HepG2 (cell line): Measurements from ENCODE around the gene ENO3. TPM values are rescaled to one million over a fixed set of nuclear protein-coding genes. Genes with fewer than 3 reads are reported as not detected.
A peak's percentile ranks its signal among the peaks of the same experiment; 100 is the strongest.

Source experiments
- ETV6 ChIP-seq: sonication (generic); formaldehyde crosslinking; conservative IDR thresholded peaks from 2 replicates; pipeline ENCODE4 v1.4.0; 2020; ENCODE audit warnings: missing genetic modification reagents
- GFI1 ChIP-seq: sonication (generic); formaldehyde crosslinking; IDR thresholded peaks from 2 replicates; pipeline ENCODE4 v1.5.0; 2020; ENCODE audit warnings: missing genetic modification reagents, mild to moderate bottlenecking, borderline replicate concordance
- PBX2 ChIP-seq: IDR thresholded peaks from 2 replicates; pipeline ENCODE4 v1.6.1; 2016; ENCODE audit warnings: control low read depth
- POLR2AphosphoS5 ChIP-seq: IDR thresholded peaks from 2 replicates; pipeline ENCODE4 v1.6.1; 2012; ENCODE audit warnings: low read depth, low read length
- ZBTB40 ChIP-seq, 2 experiments: fragments of 450-650 bp in 1 of 2; sonication (generic) in 1 of 2; formaldehyde crosslinking in 1 of 2; IDR thresholded peaks; 2 replicates each; pipeline versions ENCODE4 v1.6.1 to v1.8.0; 2016 to 2022; ENCODE audit warnings: antibody characterized with exemption in 1 of 2, mild to moderate bottlenecking in 1 of 2, missing genetic modification reagents in 1 of 2
- ZBTB42 ChIP-seq: sonication (generic); formaldehyde crosslinking; IDR thresholded peaks from 2 replicates; pipeline ENCODE4 v1.5.0; 2020; ENCODE audit warnings: mild to moderate bottlenecking, missing genetic modification reagents
- ZHX2 ChIP-seq, 2 experiments: sonication (generic) in 1 of 2; formaldehyde crosslinking in 1 of 2; IDR thresholded peaks; 2 replicates each; pipeline versions ENCODE4 v1.6.1 to v1.9.0; 2014 to 2022; ENCODE audit warnings: antibody characterized with exemption in 1 of 2, borderline replicate concordance in 1 of 2, inconsistent platforms in 1 of 2, low read depth in 1 of 2, missing genetic modification reagents in 1 of 2
- ZNF569 ChIP-seq: sonication (generic); formaldehyde crosslinking; IDR thresholded peaks from 2 replicates; pipeline ENCODE4 v1.5.0; 2020; ENCODE audit warnings: mild to moderate bottlenecking, missing genetic modification reagents, moderate library complexity, borderline replicate concordance
- ZNF761 ChIP-seq: sonication (generic); formaldehyde crosslinking; conservative IDR thresholded peaks from 2 replicates; pipeline ENCODE4 v1.4.0; 2020; ENCODE audit warnings: mild to moderate bottlenecking, missing genetic modification reagents
- ZNF777 ChIP-seq: sonication (generic); formaldehyde crosslinking; IDR thresholded peaks from 2 replicates; pipeline ENCODE4 v1.4.0; 2020; ENCODE audit warnings: missing genetic modification reagents
- ZSCAN31 ChIP-seq: sonication (generic); formaldehyde crosslinking; IDR thresholded peaks from 2 replicates; pipeline ENCODE4 v1.5.0; 2020; ENCODE audit warnings: low read depth, mild to moderate bottlenecking, missing genetic modification reagents
- polyA plus RNA-seq, 8 experiments: library from polyadenylated mRNA; depleted of rRNA in 3 of 8; stranded (reverse) in 7 of 8; unstranded in 1 of 8; fragments of >200 nt; fragmentation: Illumina TruSeq in 4 of 8; extraction: Trizol in 4 of 8; gene quantifications; 2 replicates each; pipeline versions ENCODE4 v1.2.1 to v1.2.3, GENCODE V29; 2011 to 2016; ENCODE audit warnings: low read depth in 4 of 8, missing spikeins in 1 of 8, mixed read lengths in 1 of 8; ENCODE audit not compliant: insufficient read depth in 1 of 8
- total RNA-seq, 5 experiments: library from RNA; depleted of rRNA; stranded (reverse); fragments of >200 nt; fragmentation: Illumina TruSeq; extraction: Trizol; gene quantifications; 2 replicates each; pipeline ENCODE4 v1.2.3, GENCODE V29; 2016; ENCODE audit warnings: low read depth in 1 of 5

ENO3 gene
- total and polyA plus RNA-seq, 2 of the 13 experiments (the other 11 are each of a cell fraction or from before 2014, with no cell fraction given): 59.8 to 69.8 TPM

- TF ChIP-seq ZBTB40 (IDR thresholded peaks at IDR 0.05) (peak; percentile 55; the same call in 1 of the 2 replicates), ZBTB40 (CRISPR knock-in tag; IDR thresholded peaks at IDR 0.05) (no peak), ZNF777 (CRISPR knock-in tag) (peak; percentile 41; the same call in 1 of the 2 replicates), PBX2 (no peak), POLR2AphosphoS5 (peak; percentile 78), ZNF761 (CRISPR knock-in tag) (no peak), ETV6 (CRISPR knock-in tag) (no peak), GFI1 (CRISPR knock-in tag) (no peak), ZHX2 (IDR thresholded peaks at IDR 0.05; ENCODE audit: low read depth) (0 out of 2 replicates have a peak, but pooled peaks have one; percentile 52), ZHX2 (CRISPR knock-in tag; IDR thresholded peaks at IDR 0.05; ENCODE audit: borderline replicate concordance) (no peak), ZSCAN31 (peak; percentile 17; the same call in 1 of the 2 replicates), ZBTB42 (CRISPR knock-in tag) (peak; percentile 96), ZNF569 (no peak)
Observed at GRCh38 chr17:4939796-4940554, 10.9 kb upstream of the ENO3 start, which contains the start of the genes RNF167 and SLC25A11 (continued).
